Astrocyte of the cerebellum (primary cell): ENCODE results near the gene CCSAP.

Source experiments
- DNase-seq: peaks from one replicate; pipeline ENCODE4 v3.0.0-alpha.2; 2011; ENCODE audit warnings: low read depth
- H3K4me3 ChIP-seq: 2 replicates; pipeline ENCODE4 v1.5.1; 2011; ENCODE audit warnings: mild to moderate bottlenecking, low read depth, low read length, moderate library complexity
- in situ Hi-C: cut with HindIII; loops from 2 replicates; pipeline ENCODE4 v1.10.0; 2017; ENCODE audit warnings: low sequenced_read_pairs
- TF ChIP-seq, protein P1 (sequence below): IDR thresholded peaks from 2 replicates; pipeline ENCODE4 v1.5.1; 2012; ENCODE audit warnings: low read length, low read depth, moderate library complexity, mild to moderate bottlenecking; ENCODE audit errors: missing control alignments

The CCSAP gene

DNA sequence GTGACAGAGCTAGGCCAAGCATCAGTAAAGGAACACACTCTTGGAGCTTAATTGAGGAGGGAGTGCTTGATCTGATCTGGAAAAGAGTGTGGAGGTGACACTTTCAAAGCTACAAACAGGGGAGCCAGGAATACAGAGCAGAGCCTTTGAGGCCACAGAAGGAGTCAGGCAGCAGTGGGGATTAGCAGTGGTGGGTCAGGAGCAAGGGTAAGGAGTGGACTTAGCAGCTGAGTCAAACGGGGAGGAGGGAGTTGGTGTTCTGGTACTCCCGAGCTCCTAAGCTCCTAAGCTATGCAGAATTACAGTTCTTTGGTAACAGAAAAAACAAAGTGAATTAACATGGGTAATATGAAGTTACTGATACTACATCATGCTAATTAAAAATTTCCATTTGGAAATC, 57.4 kb downstream of the CCSAP start:
- TF ChIP-seq, protein P1, sequence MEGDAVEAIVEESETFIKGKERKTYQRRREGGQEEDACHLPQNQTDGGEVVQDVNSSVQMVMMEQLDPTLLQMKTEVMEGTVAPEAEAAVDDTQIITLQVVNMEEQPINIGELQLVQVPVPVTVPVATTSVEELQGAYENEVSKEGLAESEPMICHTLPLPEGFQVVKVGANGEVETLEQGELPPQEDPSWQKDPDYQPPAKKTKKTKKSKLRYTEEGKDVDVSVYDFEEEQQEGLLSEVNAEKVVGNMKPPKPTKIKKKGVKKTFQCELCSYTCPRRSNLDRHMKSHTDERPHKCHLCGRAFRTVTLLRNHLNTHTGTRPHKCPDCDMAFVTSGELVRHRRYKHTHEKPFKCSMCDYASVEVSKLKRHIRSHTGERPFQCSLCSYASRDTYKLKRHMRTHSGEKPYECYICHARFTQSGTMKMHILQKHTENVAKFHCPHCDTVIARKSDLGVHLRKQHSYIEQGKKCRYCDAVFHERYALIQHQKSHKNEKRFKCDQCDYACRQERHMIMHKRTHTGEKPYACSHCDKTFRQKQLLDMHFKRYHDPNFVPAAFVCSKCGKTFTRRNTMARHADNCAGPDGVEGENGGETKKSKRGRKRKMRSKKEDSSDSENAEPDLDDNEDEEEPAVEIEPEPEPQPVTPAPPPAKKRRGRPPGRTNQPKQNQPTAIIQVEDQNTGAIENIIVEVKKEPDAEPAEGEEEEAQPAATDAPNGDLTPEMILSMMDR = no peak
- in situ Hi-C loops = no loop called here
- no peak for DNase-seq
- no peak overlapping the region for H3K4me3 ChIP-seq

DNA sequence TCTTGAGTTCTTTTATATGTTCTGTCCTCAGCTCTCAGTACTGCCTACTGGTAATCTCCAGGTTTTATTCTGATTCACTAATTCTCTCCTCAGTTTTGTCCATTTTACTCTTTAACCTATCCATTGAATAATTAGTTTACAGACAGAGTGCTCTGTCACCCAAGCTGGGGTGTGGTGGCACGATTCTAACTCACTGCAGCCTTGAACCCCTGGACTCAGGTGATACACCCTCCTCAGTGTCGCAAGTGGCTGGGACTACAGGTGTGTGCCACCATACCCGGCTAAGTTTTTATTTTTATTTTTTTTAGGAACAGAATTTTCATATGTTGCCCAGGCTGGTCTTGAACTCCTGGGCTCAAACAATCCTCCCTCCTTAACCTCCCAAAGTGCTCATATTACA, 58.0 kb downstream of the CCSAP start:
- no peak for DNase-seq
- TF ChIP-seq, protein P1 = no peak
- in situ Hi-C loops = no loop called here
- no peak overlapping the region for H3K4me3 ChIP-seq

DNA sequence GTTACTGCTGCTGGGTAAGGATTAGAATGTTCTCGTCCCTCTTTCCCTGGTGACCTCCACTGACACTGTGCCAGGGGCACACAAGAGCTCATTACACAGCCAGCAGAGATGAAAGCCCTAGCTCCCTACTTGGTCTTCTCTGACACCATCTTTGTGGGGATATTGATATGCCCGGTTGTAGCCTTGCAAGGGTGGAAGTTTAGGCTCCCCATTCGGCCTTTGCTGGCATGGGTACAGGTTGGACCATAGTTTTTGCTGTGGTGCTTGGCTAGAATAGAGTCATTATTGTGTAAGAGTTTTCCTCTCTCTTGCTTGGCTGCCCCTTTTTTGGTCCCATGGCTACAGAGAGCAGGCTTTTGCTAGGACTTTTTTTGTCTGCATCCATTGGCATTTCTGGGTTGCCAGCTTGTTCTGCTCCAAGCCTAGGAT, 59.6 kb downstream of the CCSAP start:
- TF ChIP-seq, protein P1 = no peak
- in situ Hi-C loops = no loop called here
- no peak for DNase-seq
- H3K4me3 ChIP-seq = no peak overlapping the region

DNA sequence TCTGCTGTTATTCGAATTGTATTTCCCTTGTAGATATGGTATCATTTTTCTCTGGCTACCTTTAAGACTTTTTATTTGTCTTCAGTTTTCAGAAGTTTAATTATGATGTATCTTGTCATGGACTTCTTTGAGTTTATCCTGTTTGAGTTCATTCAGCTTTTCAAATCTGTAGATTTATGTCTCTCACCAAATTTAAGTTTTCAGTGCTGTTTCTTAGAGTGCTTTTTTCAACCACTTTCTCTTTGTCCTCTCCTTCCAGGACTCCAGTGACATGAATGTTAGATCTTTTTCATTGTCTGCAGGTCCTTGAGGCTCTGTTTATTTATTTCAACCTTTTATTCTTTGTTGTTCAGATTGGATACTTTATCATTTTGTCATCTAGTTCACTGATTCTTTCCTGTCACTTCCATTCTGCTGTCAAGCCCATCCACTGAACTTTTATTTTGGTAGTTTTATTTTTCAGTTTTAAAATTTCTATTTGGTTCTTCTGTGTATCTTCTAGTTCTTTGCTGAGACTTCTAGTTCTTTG, 60.5 kb downstream of the CCSAP start:
- DNase-seq = no peak
- H3K4me3 ChIP-seq = no peak overlapping the region
- in situ Hi-C loops = no loop called here
- TF ChIP-seq, protein P1 = no peak

DNA sequence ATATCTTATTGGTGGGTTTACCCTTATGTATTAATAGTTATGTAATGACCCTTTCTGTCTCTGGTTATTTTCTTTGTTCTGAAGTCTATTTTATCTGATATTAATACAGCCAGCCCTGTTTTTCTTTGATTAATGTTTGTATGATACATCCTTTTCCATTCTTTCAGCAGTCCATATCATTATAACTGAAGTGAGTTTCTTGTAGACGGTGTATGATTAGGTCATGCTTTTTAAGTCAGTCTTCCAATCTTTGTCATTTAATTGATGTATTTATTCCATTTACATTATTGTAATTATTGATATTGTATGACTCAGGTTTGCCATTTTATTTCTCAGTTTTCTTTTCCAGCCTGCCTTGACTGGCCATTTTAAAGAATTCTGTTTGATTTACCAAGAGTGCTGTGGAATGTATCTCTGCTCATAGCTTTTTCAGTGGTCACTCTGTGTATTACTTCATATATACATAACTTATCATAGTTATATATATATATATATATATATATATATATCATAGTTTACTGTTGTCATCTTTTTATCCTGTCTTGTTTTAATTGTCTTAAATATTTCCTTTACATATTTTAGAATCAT, 61.4 kb downstream of the CCSAP start:
- TF ChIP-seq, protein P1 = no peak
- DNase-seq = no peak
- in situ Hi-C loops = no loop called here
- H3K4me3 ChIP-seq = no peak overlapping the region

DNA sequence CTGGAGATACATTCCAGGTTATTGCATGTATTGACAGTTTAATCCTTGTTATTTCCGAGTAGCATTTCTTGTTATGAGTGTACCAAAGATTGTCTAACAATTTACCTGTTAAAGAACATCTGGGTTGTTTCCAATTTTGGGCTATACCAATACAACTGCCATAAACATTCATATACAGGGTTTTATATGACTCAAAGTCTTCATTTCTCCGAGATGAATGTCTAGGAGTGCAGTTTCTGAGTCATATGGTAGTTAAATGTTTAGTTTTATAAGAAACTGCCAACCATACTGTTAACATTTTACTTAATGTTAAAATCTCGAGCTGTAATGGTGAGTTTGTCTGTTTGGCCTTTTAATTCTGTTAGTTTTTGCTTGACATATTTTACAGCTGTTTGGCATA, 61.9 kb downstream of the CCSAP start:
- TF ChIP-seq, protein P1 = no peak
- no peak for DNase-seq
- no peak overlapping the region for H3K4me3 ChIP-seq
- in situ Hi-C loops = no loop called here
